ENCODE data around the gene POC1A.

- TF ChIP-seq JUNB (IDR thresholded peaks at IDR 0.05; ENCODE audit: unreplicated experiment) (no peak), REST (IDR thresholded peaks at IDR 0.05; ENCODE audit: unreplicated experiment) (no peak), CTCF (conservative IDR thresholded peaks at IDR 0.05; ENCODE audit: low read depth in 2 of 2) (no peak)
Observed at GRCh38 chr3:52077925-52078324, 76.3 kb downstream of the POC1A start.

Measured in GM23338 (cell line).